ENCODE measurements around the gene RTBDN.

The RTBDN gene

GRCh38 chr19:12791345-12792050 lies 42.9 kb downstream of the RTBDN start, which contains the start of gene JUNB:
Gene JUNB (plus strand): TSS chr19:12791486. CDS start chr19:12791772, 286 bp downstream.
- peak; percentile 98 for DNase-seq

- DNase-seq: no peak
These were observed 43.6 kb downstream of the RTBDN start for GRCh38 chr19:12790628-12791344.

GRCh38 chr19:12789904-12790619 lies 44.3 kb downstream of the RTBDN start:
- peak; percentile 91 for DNase-seq

- DNase-seq: no peak
These were observed 45.1 kb downstream of the RTBDN start for GRCh38 chr19:12789098-12789903.

GRCh38 chr19:12788682-12789097 lies 45.7 kb downstream of the RTBDN start:
- peak; percentile 49 for DNase-seq

GRCh38 chr19:12788042-12788681 lies 46.2 kb downstream of the RTBDN start:
- DNase-seq: no peak

- no peak for DNase-seq
These were observed 46.9 kb downstream of the RTBDN start for GRCh38 chr19:12787458-12787857.

GRCh38 chr19:12786952-12787351 lies 47.4 kb downstream of the RTBDN start:
- no peak for DNase-seq

- DNase-seq: no peak
These were observed 48.1 kb downstream of the RTBDN start for GRCh38 chr19:12786141-12786870.

- peak; percentile 25 for DNase-seq
These were observed 48.8 kb downstream of the RTBDN start for GRCh38 chr19:12785431-12786031.

GRCh38 chr19:12784871-12785430 lies 49.4 kb downstream of the RTBDN start:
- DNase-seq: peak; percentile 49

GRCh38 chr19:12784394-12784870 lies 49.9 kb downstream of the RTBDN start:
- no peak for DNase-seq

- no peak for DNase-seq
These were observed 50.5 kb downstream of the RTBDN start for GRCh38 chr19:12783849-12784393.

GRCh38 chr19:12783291-12783848 lies 51.0 kb downstream of the RTBDN start:
- peak; percentile 36 for DNase-seq

GRCh38 chr19:12782424-12783290 lies 51.7 kb downstream of the RTBDN start:
- peak; percentile 95 for DNase-seq

- no peak for DNase-seq
These were observed 52.3 kb downstream of the RTBDN start for GRCh38 chr19:12782174-12782423.

- DNase-seq: no peak
These were observed 55.0 kb downstream of the RTBDN start for GRCh38 chr19:12779162-12779993.

- DNase-seq: no peak
These were observed 55.5 kb downstream of the RTBDN start for GRCh38 chr19:12778905-12779161.

All from activated T-cell treated with anti-CD3 and anti-CD28 coated beads, Interleukin-2, amount 50 U/mL, for 1 hour (primary cell).